GM12801 (cell line): ENCODE data around the gene LASP1.

Source experiments
- TF ChIP-seq, protein P1 (sequence below): IDR thresholded peaks from one replicate; pipeline ENCODE4 v1.5.1; 2011; ENCODE audit warnings: control low read depth; ENCODE audit not compliant: insufficient read length; ENCODE audit errors: extremely low read depth

Gene LASP1

DNA sequence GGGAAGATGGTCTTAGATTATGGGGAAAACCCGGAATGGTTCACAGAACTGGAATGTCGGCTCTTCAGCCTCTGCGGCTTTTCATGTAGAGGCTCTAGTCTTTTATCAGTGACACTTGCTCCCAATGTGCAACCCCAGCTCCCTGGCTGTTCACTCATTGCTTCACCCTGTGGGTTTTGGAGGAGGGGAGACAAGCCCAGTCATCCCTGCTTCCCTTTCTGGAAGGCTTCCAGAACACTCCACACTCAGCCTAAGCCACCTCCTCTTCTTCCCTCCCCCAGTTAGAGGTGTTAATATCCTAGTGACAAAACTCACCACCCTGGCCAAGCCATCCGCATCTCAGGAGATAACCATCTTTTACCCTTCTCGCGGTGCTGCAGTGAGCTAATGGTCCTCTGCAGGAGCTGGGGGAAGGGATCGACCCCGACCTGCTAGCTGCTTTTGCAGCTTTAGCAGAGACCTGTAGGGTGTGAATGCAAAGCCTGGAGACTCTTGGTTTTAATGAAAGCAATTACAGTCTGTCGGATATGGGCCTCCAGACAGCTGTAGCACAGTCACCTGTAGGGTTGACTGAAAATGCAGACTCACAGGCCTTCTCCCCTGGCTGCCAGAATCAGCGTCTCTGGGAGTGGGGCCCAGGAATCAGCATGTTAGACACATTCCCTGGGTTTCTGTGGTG lies 31.3 kb downstream of the LASP1 start:
- TF ChIP-seq, protein P1, sequence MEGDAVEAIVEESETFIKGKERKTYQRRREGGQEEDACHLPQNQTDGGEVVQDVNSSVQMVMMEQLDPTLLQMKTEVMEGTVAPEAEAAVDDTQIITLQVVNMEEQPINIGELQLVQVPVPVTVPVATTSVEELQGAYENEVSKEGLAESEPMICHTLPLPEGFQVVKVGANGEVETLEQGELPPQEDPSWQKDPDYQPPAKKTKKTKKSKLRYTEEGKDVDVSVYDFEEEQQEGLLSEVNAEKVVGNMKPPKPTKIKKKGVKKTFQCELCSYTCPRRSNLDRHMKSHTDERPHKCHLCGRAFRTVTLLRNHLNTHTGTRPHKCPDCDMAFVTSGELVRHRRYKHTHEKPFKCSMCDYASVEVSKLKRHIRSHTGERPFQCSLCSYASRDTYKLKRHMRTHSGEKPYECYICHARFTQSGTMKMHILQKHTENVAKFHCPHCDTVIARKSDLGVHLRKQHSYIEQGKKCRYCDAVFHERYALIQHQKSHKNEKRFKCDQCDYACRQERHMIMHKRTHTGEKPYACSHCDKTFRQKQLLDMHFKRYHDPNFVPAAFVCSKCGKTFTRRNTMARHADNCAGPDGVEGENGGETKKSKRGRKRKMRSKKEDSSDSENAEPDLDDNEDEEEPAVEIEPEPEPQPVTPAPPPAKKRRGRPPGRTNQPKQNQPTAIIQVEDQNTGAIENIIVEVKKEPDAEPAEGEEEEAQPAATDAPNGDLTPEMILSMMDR: no peak

GRCh38 chr17:38903404-38903803 lies 33.5 kb downstream of the LASP1 start:
- TF ChIP-seq, protein P1: no peak

DNA sequence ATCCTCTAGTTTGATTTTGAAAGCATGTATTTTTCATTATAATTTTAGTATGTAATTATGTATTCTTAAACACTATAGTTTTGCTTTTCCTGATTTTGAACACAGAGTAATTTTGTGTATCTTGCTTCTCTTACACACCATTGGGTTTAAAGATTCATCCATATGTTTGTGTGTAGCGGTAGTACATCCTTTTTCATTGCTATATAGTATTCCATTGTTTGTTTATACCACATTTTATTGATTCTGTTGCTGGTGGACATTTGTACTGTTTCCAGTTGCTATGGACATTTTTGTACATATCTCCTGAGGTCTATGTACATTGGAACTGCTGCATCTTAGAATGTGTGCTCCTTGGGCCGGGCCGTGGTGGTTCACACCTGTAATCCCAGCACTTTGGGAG lies 35.0 kb downstream of the LASP1 start:
- TF ChIP-seq, protein P1: no peak

- TF ChIP-seq, protein P1: no peak
Observed at GRCh38 chr17:38905375-38905774, 35.5 kb downstream of the LASP1 start.

- TF ChIP-seq, protein P1: no peak
Observed at GRCh38 chr17:38906460-38907228, 36.8 kb downstream of the LASP1 start.

DNA sequence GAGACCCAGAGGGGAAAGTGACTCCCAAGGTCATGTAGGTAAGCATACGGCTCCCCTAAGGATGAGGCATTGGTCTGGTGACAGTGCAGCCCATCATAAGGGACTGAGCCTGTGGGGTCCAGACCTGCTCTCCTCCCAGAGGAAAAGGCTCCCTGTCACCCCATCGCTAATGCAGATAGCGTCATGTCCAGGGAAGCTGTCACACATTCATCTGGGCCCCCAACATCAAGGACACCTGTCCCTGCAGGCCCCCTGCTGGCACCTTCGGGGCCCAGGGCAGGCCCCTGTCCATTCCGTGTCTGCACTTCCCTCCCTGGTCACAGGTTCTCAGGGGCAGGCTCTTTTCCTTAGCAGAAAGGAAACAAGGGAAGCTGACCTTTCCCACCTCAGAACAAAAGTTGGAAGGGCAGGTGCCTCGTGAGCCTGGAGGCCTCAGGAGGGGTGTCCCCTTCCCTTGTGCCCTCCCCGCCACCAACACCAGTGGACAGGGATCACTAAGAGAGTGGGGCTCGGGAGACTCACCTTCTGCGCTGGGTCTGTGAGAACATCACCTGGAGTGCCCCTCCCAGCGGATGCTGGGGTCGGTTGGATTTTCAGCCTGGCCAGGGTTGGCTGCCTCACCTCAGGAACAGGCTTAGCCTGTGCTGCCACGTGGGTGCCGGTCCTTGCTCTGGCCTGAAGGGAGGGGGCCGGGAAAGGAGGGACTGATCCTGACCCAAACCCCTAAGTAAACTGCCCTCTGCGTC lies 38.2 kb downstream of the LASP1 start:
- TF ChIP-seq, protein P1: no peak

DNA sequence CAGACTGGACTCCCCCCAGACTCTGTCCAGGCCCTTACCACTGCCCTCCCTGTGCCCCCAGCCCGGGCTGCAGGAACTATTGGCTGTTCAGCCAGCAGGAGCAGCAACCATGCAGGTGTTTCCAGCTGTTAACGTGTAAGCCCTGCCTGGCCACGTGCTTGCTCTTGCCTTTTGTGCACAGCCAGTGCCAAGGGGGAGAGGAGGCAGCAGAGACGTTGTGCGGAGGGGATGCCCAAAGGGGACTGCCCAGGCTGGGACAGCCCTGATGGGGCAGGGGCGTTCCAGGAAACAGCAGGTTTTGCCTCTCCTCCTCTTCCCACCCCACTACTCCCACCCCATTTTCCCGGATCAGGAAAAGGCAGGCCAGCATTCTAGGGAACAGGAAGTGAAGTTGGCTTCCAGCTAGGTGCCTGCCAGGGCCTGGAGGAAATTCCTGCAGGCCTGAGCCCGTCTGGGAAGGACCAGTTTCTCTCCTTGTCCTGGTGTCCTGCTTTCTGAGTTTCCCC lies 38.9 kb downstream of the LASP1 start:
- TF ChIP-seq, protein P1: no peak
